Parathyroid adenoma (tissue), 2 donors: Measurements from ENCODE around the gene FAM187B.

Experiments
- H2AFZ ChIP-seq: fragments of 300-600 bp; sonication (generic); one replicate; pipeline ENCODE4 v1.7.0; 2017; ENCODE audit warnings: antibody characterized with exemption, mild to moderate bottlenecking
- H3K27ac ChIP-seq: fragments of 300-600 bp; sonication (generic); one replicate; pipeline ENCODE4 v1.7.0; 2017
- H3K27me3 ChIP-seq: fragments of 300-600 bp; sonication (generic); one replicate; pipeline ENCODE4 v1.7.0; 2017; ENCODE audit warnings: low read length; ENCODE audit not compliant: control insufficient read depth, insufficient read depth
- H3K36me3 ChIP-seq: fragments of 300-600 bp; sonication (generic); one replicate; pipeline ENCODE4 v1.7.0; 2017; ENCODE audit warnings: low read length; ENCODE audit not compliant: control insufficient read depth, insufficient read depth
- H3K4me1 ChIP-seq: fragments of 300-600 bp; sonication (generic); one replicate; pipeline ENCODE4 v1.7.0; 2017; ENCODE audit warnings: control low read depth
- H3K4me2 ChIP-seq: fragments of 300-600 bp; sonication (generic); one replicate; pipeline ENCODE4 v1.7.0; 2017; ENCODE audit warnings: low read length
- H3K4me3 ChIP-seq: fragments of 300-600 bp; sonication (generic); one replicate; pipeline ENCODE4 v1.7.0; 2017; ENCODE audit warnings: low read depth, low read length
- H3K79me2 ChIP-seq: fragments of 300-600 bp; sonication (generic); one replicate; pipeline ENCODE4 v1.7.0; 2017; ENCODE audit warnings: control low read depth
- H3K9ac ChIP-seq: fragments of 300-600 bp; sonication (generic); one replicate; pipeline ENCODE4 v1.7.0; 2017; ENCODE audit warnings: mild to moderate bottlenecking
- H3K9me3 ChIP-seq: fragments of 300-600 bp; sonication (generic); one replicate; pipeline ENCODE4 v1.7.0; 2017; ENCODE audit warnings: low read length; ENCODE audit not compliant: control insufficient read depth
- TF ChIP-seq, protein P1 (sequence below): fragments of 300-600 bp; sonication (generic); IDR thresholded peaks from one replicate; pipeline ENCODE4 v1.7.0; 2017; ENCODE audit warnings: antibody characterized with exemption, mild to moderate bottlenecking
- donor health status: primary hyperparathyroidism.

FAM187B gene

DNA sequence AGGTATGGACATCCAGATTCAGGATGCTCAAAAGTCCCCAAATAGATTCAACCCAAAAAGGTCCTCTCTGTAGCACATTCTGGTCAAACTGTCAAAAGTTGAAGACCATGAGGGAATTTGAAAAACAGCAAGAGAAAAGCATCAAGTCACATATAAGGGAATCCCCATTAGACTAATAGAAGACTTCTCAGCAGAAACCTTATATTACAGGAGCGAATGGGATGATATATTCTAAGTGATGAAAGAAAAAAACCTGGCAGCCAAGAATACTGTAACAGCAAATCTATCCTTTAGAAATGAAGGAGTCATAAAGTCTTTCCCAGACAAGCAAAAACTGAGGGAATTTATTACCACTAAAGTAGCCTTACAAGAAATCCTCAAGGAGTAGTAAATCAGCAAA is 44.3 kb downstream of the FAM187B start:
- no peaks in the 10 kb centered on the region for H3K79me2 ChIP-seq
- no peak overlapping the region for H3K27ac ChIP-seq
- no peak overlapping the region for H3K4me2 ChIP-seq
- H3K9me3 ChIP-seq: no peaks in the 10 kb centered on the region
- no peak overlapping the region for H3K9ac ChIP-seq
- no peak overlapping the region for H2AFZ ChIP-seq
- TF ChIP-seq, protein P1, sequence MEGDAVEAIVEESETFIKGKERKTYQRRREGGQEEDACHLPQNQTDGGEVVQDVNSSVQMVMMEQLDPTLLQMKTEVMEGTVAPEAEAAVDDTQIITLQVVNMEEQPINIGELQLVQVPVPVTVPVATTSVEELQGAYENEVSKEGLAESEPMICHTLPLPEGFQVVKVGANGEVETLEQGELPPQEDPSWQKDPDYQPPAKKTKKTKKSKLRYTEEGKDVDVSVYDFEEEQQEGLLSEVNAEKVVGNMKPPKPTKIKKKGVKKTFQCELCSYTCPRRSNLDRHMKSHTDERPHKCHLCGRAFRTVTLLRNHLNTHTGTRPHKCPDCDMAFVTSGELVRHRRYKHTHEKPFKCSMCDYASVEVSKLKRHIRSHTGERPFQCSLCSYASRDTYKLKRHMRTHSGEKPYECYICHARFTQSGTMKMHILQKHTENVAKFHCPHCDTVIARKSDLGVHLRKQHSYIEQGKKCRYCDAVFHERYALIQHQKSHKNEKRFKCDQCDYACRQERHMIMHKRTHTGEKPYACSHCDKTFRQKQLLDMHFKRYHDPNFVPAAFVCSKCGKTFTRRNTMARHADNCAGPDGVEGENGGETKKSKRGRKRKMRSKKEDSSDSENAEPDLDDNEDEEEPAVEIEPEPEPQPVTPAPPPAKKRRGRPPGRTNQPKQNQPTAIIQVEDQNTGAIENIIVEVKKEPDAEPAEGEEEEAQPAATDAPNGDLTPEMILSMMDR: no peak
- no peaks in the 10 kb centered on the region for H3K27me3 ChIP-seq
- no peaks in the 10 kb centered on the region for H3K36me3 ChIP-seq
- no peaks in the 10 kb centered on the region for H3K4me1 ChIP-seq
- H3K4me3 ChIP-seq: no peak overlapping the region

DNA sequence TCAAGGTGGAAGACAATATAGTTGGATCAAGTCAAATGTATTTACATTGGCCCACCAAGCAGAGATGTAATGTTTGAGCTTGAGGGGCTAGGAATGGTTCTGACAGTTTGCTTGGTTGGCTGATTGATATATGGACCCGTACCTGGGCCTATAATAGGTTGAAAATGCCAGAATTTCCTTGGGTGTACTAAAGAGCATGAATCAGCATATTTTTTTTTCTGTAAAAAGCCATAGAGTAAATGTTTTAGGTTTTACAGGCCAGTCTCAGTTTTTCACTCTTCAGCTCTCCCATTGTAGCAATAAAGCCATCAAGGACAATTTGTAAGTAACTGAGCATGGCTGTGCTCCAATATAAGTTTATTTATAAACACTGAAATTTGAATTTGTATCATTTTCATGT is 47.2 kb downstream of the FAM187B start:
- Histone ChIP-seq H3K79me2 (no peaks in the 10 kb centered on the region), H3K4me1 (no peaks in the 10 kb centered on the region), H3K27ac (no peak overlapping the region), H3K9me3 (no peaks in the 10 kb centered on the region), H3K9ac (no peak overlapping the region), H2AFZ (no peak overlapping the region), H3K36me3 (no peaks in the 10 kb centered on the region), H3K27me3 (no peaks in the 10 kb centered on the region), H3K4me2 (no peak overlapping the region), H3K4me3 (no peak overlapping the region)
- TF ChIP-seq, protein P1: no peak

DNA sequence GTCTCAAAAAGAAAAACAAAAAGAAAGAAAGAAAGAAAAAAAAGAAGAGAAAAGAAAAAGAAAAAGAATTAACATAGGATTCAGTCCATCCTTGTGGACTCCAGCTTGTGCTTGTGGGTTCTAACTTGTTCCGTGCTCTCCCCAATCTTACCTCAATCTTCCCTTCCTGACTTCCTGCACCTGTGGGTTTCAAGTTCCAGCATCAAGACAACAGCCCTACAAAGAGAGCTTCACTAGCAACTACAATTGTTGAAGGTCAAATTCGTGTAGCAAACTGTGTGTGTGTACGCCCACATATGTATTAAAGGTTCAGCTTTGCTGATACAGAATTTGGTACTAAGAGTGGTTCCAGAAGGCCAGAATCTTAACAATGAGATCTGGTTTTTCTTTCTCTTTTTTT is 48.7 kb downstream of the FAM187B start:
- H3K4me3 ChIP-seq: no peak overlapping the region
- H3K79me2 ChIP-seq: no peaks in the 10 kb centered on the region
- no peak overlapping the region for H3K27ac ChIP-seq
- no peak overlapping the region for H3K4me2 ChIP-seq
- H2AFZ ChIP-seq: no peak overlapping the region
- no peak overlapping the region for H3K9ac ChIP-seq
- H3K27me3 ChIP-seq: no peaks in the 10 kb centered on the region
- no peaks in the 10 kb centered on the region for H3K9me3 ChIP-seq
- TF ChIP-seq, protein P1: no peak
- H3K4me1 ChIP-seq: no peaks in the 10 kb centered on the region
- H3K36me3 ChIP-seq: no peaks in the 10 kb centered on the region

DNA sequence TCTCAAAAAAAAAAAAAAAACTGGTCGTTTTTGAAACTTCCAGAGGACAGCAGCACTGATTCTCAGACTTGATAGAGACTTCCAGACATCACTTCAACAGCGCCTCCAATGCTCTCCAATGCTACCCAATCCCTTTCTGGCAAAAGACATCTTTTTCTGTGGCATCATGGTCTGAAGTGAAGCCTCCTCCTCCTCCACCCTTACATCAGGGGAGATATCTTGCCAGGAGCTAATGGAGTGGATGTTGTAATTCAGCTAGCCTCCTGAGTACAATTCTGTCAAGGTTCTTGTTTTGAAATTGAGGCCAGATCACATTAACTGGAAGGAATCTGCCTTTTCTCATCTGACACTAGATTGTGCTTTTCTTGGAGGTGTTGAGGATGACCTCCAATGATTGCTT is 49.8 kb downstream of the FAM187B start:
- H2AFZ ChIP-seq: no peak overlapping the region
- H3K9me3 ChIP-seq: no peaks in the 10 kb centered on the region
- no peaks in the 10 kb centered on the region for H3K27me3 ChIP-seq
- TF ChIP-seq, protein P1: no peak
- H3K9ac ChIP-seq: no peak overlapping the region
- H3K79me2 ChIP-seq: no peaks in the 10 kb centered on the region
- no peaks in the 10 kb centered on the region for H3K4me1 ChIP-seq
- H3K27ac ChIP-seq: no peak overlapping the region
- no peaks in the 10 kb centered on the region for H3K36me3 ChIP-seq
- no peak overlapping the region for H3K4me2 ChIP-seq
- H3K4me3 ChIP-seq: no peak overlapping the region

DNA sequence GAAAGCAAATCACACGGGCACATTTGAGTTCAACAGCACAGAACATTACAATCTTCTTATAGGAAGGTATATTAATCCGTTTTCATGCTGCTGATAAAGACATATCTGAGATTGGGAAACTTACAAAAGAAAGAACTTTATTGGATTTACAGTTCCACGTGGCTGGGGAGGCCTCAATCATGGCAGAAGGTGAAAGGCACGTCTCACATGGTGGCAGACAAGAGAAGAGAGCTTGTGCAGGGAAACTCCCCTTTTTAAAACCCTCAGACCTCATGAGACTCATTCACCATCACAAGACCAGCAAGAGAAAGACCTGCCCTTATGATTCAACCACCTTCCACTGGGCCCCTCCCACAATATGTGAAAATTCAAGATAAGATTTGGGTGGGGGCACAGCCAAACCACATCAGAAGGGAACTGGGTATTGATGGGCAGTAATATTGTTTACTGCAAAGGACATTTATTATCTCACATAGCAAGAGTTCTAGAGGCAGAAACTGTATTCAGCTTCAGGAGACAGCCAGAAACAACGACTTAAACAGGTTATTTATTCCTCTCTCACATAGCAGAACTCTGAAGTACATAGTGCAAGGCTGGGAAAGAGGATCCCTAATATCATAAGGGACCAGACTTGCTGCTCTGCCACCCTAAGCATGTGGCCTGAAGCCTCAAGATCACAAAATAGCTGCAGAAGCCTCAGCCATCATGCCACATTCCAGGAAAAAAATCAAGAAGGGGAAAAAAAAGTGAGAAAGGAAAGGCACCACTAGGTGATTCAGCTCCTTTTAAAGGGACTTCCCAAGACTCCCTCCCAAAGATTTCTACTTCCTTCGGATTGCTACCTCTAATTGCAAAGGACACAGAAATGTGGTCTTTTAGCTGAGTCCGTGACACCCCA is 50.9 kb downstream of the FAM187B start:
- Histone ChIP-seq H3K9me3 (no peaks in the 10 kb centered on the region), H2AFZ (no peak overlapping the region), H3K79me2 (no peaks in the 10 kb centered on the region), H3K9ac (no peak overlapping the region), H3K36me3 (no peaks in the 10 kb centered on the region), H3K4me3 (no peak overlapping the region), H3K27me3 (no peaks in the 10 kb centered on the region), H3K4me2 (no peak overlapping the region), H3K4me1 (no peaks in the 10 kb centered on the region), H3K27ac (no peak overlapping the region)
- TF ChIP-seq, protein P1: no peak
